Sigmoid colon (tissue), 4 donors: ENCODE results near the gene MCC.

Experiments
- POLR2AphosphoS5 ChIP-seq, 4 donors: sonication (generic); formaldehyde crosslinking; IDR thresholded peaks; one replicate each; pipeline ENCODE4 v1.6.1; 2017; ENCODE audit warnings: antibody characterized with exemption in 4 of 4
- TF ChIP-seq, protein P1 (sequence below), 4 experiments: fragments of 450-650 bp in 3 of 4; fragments of 200-600 bp in 1 of 4; IDR thresholded peaks; one replicate each; pipeline ENCODE4 v1.5.1; 2016 to 2019; ENCODE audit warnings: antibody characterized with exemption in 4 of 4, mild to moderate bottlenecking in 3 of 4, moderate library complexity in 2 of 4

DNA sequence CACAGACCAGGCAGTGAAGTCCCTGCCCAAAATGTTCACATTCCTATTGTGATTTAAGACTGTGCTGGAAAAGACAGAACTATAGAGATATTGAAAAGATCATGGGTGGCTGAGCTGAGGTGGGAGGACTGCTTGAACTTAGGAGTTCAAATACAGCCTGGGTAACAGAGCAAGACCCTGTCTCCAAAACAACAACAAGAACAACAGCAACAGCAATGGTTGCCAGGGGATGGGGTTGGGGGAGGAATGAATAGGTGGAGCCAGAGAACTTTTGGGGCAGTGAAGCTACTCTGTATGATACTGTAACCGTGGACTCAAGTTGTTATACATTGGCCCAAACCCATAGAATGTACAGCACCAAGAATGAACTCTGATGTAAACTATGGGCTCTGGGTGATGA, 423.4 kb downstream of the MCC start:
- no peak for TF ChIP-seq POLR2AphosphoS5 (IDR thresholded peaks at IDR 0.05)
- TF ChIP-seq, protein P1, sequence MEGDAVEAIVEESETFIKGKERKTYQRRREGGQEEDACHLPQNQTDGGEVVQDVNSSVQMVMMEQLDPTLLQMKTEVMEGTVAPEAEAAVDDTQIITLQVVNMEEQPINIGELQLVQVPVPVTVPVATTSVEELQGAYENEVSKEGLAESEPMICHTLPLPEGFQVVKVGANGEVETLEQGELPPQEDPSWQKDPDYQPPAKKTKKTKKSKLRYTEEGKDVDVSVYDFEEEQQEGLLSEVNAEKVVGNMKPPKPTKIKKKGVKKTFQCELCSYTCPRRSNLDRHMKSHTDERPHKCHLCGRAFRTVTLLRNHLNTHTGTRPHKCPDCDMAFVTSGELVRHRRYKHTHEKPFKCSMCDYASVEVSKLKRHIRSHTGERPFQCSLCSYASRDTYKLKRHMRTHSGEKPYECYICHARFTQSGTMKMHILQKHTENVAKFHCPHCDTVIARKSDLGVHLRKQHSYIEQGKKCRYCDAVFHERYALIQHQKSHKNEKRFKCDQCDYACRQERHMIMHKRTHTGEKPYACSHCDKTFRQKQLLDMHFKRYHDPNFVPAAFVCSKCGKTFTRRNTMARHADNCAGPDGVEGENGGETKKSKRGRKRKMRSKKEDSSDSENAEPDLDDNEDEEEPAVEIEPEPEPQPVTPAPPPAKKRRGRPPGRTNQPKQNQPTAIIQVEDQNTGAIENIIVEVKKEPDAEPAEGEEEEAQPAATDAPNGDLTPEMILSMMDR (IDR thresholded peaks at IDR 0.05): no peak
